HCT116 (cell line): ENCODE data around the gene CCDC8. TPM values are rescaled to one million over a fixed set of nuclear protein-coding genes. Genes with fewer than 3 reads are reported as not detected.

Experiments used
- ATAC-seq: fragments of 200-7000 bp; cut with Tn5 transposase; 2 replicates; pipeline ENCODE4 v1.9.1; 2020; ENCODE audit warnings: mild to moderate bottlenecking, moderate library complexity
- BruUV-seq: library from RNA; stranded (reverse); fragments of 400-500 nt; replicated peaks from 2 replicates; lab custom pipeline; 2021; lab: Mats Ljungman, UMichigan
- CTCF ChIA-PET: fragments of 300-600 bp; sonication (Branson Sonifier 250); formaldehyde crosslinking; loops from one replicate; lab custom pipeline; 2021; ENCODE audit warnings: antibody characterized with exemption; lab: Charles Lee
- POLR2A ChIA-PET: fragments of 300-600, 350-600 bp; sonication (Branson Sonifier 250); formaldehyde crosslinking; loops from one replicate; lab custom pipeline; 2021; ENCODE audit warnings: antibody characterized with exemption; lab: Charles Lee
- RAD21 ChIA-PET, 2 experiments: fragments of 300-600 bp; sonication (Branson Sonifier 250); formaldehyde crosslinking; loops; one replicate each; lab custom pipeline; 2023; ENCODE audit warnings: low total read pairs in 2 of 2; ENCODE audit not compliant: uncharacterized antibody in 2 of 2, unreplicated experiment in 2 of 2, low non-redundant PET in 1 of 2; lab: Charles Lee
- DNase-seq: peaks from one replicate; pipeline ENCODE4 v3.0.0-alpha.2; 2010; ENCODE audit warnings: low read depth, low spot score
- H2AFZ ChIP-seq: fragments of 200-600 bp; shearing (Covaris generic), sonication (generic); 2 replicates; pipeline ENCODE4 v1.6.1; 2017; ENCODE audit warnings: low read depth, mixed run types, mixed read lengths, antibody characterized with exemption, low read length; ENCODE audit not compliant: poor library complexity, severe bottlenecking
- H3K27ac ChIP-seq: 2 replicates; pipeline ENCODE4 v1.5.1; 2012; ENCODE audit warnings: low read depth, low read length
- H3K27me3 ChIP-seq: fragments of 200-600 bp; sonication (generic); 2 replicates; pipeline ENCODE4 v1.6.1; 2016; ENCODE audit warnings: mixed run types, low read length, mixed read lengths; ENCODE audit not compliant: insufficient read depth
- H3K36me3 ChIP-seq, 2 experiments: fragments of 200-500 bp in 1 of 2; fragments of 200-600 bp in 1 of 2; sonication (Bioruptor generic) in 1 of 2; sonication (generic) in 1 of 2; 2 replicates each; pipeline versions ENCODE4 v1.5.1 to v1.6.1; 2014 to 2016; ENCODE audit warnings: low read length in 2 of 2, inconsistent platforms in 1 of 2, mixed read lengths in 1 of 2, mixed run types in 1 of 2; ENCODE audit not compliant: insufficient read depth in 2 of 2, control insufficient read depth in 1 of 2
- H3K4me1 ChIP-seq, 2 experiments: fragments of 200-600 bp in 1 of 2; sonication (generic) in 1 of 2; 2 replicates each; pipeline versions ENCODE4 v1.5.1 to v1.6.1; 2012 to 2017; ENCODE audit warnings: low read length in 2 of 2, inconsistent platforms in 1 of 2, mild to moderate bottlenecking in 1 of 2, mixed read lengths in 1 of 2, mixed run types in 1 of 2, moderate library complexity in 1 of 2; ENCODE audit not compliant: insufficient read depth in 2 of 2, control insufficient read depth in 1 of 2
- H3K4me2 ChIP-seq: fragments of 200-600 bp; sonication (generic); 2 replicates; pipeline ENCODE4 v1.6.1; 2017; ENCODE audit warnings: mixed run types, low read length, mixed read lengths
- H3K4me3 ChIP-seq, 2 experiments: fragments of 200-600 bp in 1 of 2; sonication (generic) in 1 of 2; replicated peaks in 1 of 2; 2 replicates each; pipeline ENCODE4 v1.5.1; 2011 to 2016; ENCODE audit warnings: low read length in 2 of 2, control low read depth in 1 of 2, low read depth in 1 of 2, mild to moderate bottlenecking in 1 of 2, mixed read lengths in 1 of 2, mixed run types in 1 of 2
- H3K79me2 ChIP-seq: fragments of 200-600 bp; sonication (generic); 2 replicates; pipeline ENCODE4 v1.6.1; 2017; ENCODE audit warnings: mild to moderate bottlenecking, mixed run types, low read length, moderate library complexity, mixed read lengths; ENCODE audit not compliant: insufficient read depth
- H3K9ac ChIP-seq: fragments of 200-600 bp; sonication (generic); 2 replicates; pipeline ENCODE4 v1.6.1; 2016; ENCODE audit warnings: low read length, mixed read lengths
- H3K9me2 ChIP-seq: fragments of 200-600 bp; sonication (generic), shearing (Covaris generic); 2 replicates; pipeline ENCODE4 v1.6.1; 2017; ENCODE audit warnings: mixed run types, mild to moderate bottlenecking, moderate library complexity; ENCODE audit not compliant: insufficient read depth
- H3K9me3 ChIP-seq, 2 experiments: fragments of 200-500 bp in 1 of 2; fragments of 200-600 bp in 1 of 2; sonication (Bioruptor generic) in 1 of 2; sonication (generic) in 1 of 2; 2 replicates each; pipeline ENCODE4 v1.6.1; 2014 to 2017; ENCODE audit warnings: low read length in 2 of 2, mixed read lengths in 2 of 2, inconsistent platforms in 1 of 2, low read depth in 1 of 2, mild to moderate bottlenecking in 1 of 2, mixed run types in 1 of 2, moderate library complexity in 1 of 2; ENCODE audit not compliant: control insufficient read depth in 1 of 2, insufficient read depth in 1 of 2
- H4K20me1 ChIP-seq: fragments of 200-600 bp; sonication (generic), shearing (Covaris generic); 2 replicates; pipeline ENCODE4 v1.6.1; 2017; ENCODE audit warnings: mixed run types, mild to moderate bottlenecking, moderate library complexity; ENCODE audit not compliant: insufficient read depth
- CEBPB ChIP-seq: IDR thresholded peaks from 2 replicates; pipeline ENCODE4 v1.6.1; 2012; ENCODE audit warnings: low read depth
- EGR1 ChIP-seq: IDR thresholded peaks from 2 replicates; pipeline ENCODE4 v1.6.1; 2012; ENCODE audit warnings: low read depth
- JUND ChIP-seq: IDR thresholded peaks from 2 replicates; pipeline ENCODE4 v1.6.1; 2012
- POLR2AphosphoS5 ChIP-seq: IDR thresholded peaks from 2 replicates; pipeline ENCODE4 v1.6.1; 2011; ENCODE audit warnings: mild to moderate bottlenecking, low read depth, low read length, moderate library complexity
- SIN3A ChIP-seq: IDR thresholded peaks from 2 replicates; pipeline ENCODE4 v1.6.1; 2012; ENCODE audit warnings: low read depth
- SP1 ChIP-seq: IDR thresholded peaks from 2 replicates; pipeline ENCODE4 v1.6.1; 2012; ENCODE audit warnings: low read depth
- SRF ChIP-seq: IDR thresholded peaks from 2 replicates; pipeline ENCODE4 v1.6.1; 2012; ENCODE audit warnings: low read depth
- TCF7L2 ChIP-seq: IDR thresholded peaks from 2 replicates; pipeline ENCODE4 v1.7.0; 2011; ENCODE audit warnings: borderline replicate concordance, inconsistent platforms; ENCODE audit not compliant: insufficient read depth, insufficient read length; ENCODE audit errors: extremely low read depth
- YY1 ChIP-seq: IDR thresholded peaks from 2 replicates; pipeline ENCODE4 v1.6.1; 2011; ENCODE audit warnings: low read length, low read depth, moderate library complexity, mild to moderate bottlenecking; ENCODE audit not compliant: insufficient replicate concordance; ENCODE audit errors: extremely low read depth
- ZNF274 ChIP-seq: fragments of 200-500 bp; sonication (Bioruptor generic); IDR thresholded peaks from 2 replicates; pipeline ENCODE4 v1.6.1; 2014; ENCODE audit warnings: mild to moderate bottlenecking, low read depth, low read length, inconsistent platforms
- intact Hi-C: fragments of 100-400 bp; cut with micrococcal nuclease; formaldehyde crosslinking; loops from 2 replicates; pipeline ENCODE4 v1.10.0; 2022
- total RNA-seq: library from RNA; stranded (reverse); gene quantifications from one replicate; pipeline ENCODE4 v1.2.1, GENCODE V29; 2021; ENCODE audit not compliant: unreplicated experiment
- TF ChIP-seq, protein P1 (sequence below): IDR thresholded peaks from 2 replicates; pipeline ENCODE4 v1.6.1; 2012
- TF ChIP-seq, protein P2 (sequence below): IDR thresholded peaks from 2 replicates; pipeline ENCODE4 v1.6.1; 2011; ENCODE audit warnings: mild to moderate bottlenecking, low read length, moderate library complexity; ENCODE audit not compliant: insufficient replicate concordance; ENCODE audit errors: extremely low read depth
- TF ChIP-seq, protein P3 (sequence below): IDR thresholded peaks from 2 replicates; pipeline ENCODE4 v1.6.1; 2012; ENCODE audit warnings: low read depth

CCDC8 gene
- total RNA-seq, 1 experiment from 2014 or later = 0.10 TPM

DNA sequence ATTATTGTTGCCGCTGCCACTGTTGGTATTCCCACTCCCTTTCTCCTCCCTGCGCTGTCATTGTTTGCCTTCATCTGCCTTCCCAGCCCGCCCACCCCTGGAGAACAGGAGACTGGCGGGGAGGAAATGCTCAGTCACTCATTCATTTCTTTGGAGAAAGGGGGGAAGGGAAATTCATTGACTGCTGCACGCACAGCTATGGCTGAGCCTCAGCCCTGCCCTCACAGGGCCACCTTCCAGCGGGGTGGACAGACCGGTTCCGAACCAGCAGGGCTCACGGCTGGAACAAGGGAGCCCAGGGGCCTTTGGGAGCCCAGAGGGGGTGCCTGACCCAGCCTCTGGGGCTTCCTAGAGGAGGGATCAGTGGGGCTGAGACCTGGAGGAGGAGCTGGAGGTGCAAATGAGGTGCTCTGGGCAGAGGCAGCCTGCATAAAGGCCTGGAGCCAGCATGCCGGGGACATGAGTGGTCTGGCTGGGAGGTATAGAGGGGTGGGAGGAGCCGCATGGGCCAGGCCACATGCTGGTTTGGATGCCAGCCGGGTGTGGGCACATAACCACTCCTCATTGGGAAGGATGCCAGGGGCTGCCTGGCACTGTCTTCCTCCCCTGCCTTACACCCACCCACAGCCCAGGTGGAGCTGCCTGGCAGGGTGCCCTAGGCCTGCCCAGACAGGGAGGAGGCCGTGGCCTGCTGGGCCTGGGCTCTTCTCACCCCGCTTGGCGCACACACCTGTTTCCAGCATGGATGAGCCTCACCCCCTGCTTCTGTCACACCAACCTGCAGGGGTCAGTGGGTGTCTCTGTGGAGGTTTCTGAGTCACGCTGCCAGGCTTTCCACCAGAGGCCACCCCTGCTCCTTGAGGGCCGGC lies 39.6 kb downstream of the CCDC8 start:
- RAD21 ChIA-PET = interaction anchor here in 1 of 2 experiments (0.7 kb wide), 1 partner anchor 21 kb away, joined by 3 read pairs; no protein-coding TSS in a partner anchor
- CTCF ChIA-PET = interaction anchor here (0.9 to 1.4 kb wide), 3 partner anchors 9 to 93 kb away, joined by 3 to 7 read pairs (median 5); no protein-coding TSS in a partner anchor
- BruUV-seq = no TSS peak
- Histone ChIP-seq H3K79me2 (peaks cover 68% of the 10 kb centered on the region), H3K4me3 (no peak overlapping the region), H3K9ac (0 out of 2 replicates have a peak overlapping the region, but pooled peaks have one; percentile 14), H3K9me2 (no peaks in the 10 kb centered on the region), H3K4me2 (peak overlapping the region; percentile 21; the same call in 1 of the 2 replicates), H2AFZ (no peak overlapping the region), H3K9me3 (no peaks in the 10 kb centered on the region), H3K27ac (peak overlapping the region; percentile 67), H4K20me1 (0 out of 2 replicates have a peak, but pooled peaks cover 5% of the 10 kb centered on the region), H3K27me3 (no peaks in the 10 kb centered on the region)
- POLR2A ChIA-PET = no interaction called here
- intact Hi-C loops = no loop called here
- no peak for DNase-seq
- ATAC-seq = peak; percentile 65
- no peak for TF ChIP-seq POLR2AphosphoS5
- TF ChIP-seq YY1 = no peak
- no peak for TF ChIP-seq JUND
- no peak for TF ChIP-seq CEBPB
- TF ChIP-seq EGR1 = peak; percentile 72; the same call in 1 of the 2 replicates
- no peak for TF ChIP-seq TCF7L2
- no peak for TF ChIP-seq ZNF274
- no peak for TF ChIP-seq SRF
- TF ChIP-seq, protein P1, sequence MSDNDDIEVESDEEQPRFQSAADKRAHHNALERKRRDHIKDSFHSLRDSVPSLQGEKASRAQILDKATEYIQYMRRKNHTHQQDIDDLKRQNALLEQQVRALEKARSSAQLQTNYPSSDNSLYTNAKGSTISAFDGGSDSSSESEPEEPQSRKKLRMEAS = peak; percentile 68; the same call in 1 of the 2 replicates
- TF ChIP-seq, protein P2, sequence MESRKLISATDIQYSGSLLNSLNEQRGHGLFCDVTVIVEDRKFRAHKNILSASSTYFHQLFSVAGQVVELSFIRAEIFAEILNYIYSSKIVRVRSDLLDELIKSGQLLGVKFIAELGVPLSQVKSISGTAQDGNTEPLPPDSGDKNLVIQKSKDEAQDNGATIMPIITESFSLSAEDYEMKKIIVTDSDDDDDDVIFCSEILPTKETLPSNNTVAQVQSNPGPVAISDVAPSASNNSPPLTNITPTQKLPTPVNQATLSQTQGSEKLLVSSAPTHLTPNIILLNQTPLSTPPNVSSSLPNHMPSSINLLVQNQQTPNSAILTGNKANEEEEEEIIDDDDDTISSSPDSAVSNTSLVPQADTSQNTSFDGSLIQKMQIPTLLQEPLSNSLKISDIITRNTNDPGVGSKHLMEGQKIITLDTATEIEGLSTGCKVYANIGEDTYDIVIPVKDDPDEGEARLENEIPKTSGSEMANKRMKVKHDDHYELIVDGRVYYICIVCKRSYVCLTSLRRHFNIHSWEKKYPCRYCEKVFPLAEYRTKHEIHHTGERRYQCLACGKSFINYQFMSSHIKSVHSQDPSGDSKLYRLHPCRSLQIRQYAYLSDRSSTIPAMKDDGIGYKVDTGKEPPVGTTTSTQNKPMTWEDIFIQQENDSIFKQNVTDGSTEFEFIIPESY = no peak
- TF ChIP-seq, protein P3, sequence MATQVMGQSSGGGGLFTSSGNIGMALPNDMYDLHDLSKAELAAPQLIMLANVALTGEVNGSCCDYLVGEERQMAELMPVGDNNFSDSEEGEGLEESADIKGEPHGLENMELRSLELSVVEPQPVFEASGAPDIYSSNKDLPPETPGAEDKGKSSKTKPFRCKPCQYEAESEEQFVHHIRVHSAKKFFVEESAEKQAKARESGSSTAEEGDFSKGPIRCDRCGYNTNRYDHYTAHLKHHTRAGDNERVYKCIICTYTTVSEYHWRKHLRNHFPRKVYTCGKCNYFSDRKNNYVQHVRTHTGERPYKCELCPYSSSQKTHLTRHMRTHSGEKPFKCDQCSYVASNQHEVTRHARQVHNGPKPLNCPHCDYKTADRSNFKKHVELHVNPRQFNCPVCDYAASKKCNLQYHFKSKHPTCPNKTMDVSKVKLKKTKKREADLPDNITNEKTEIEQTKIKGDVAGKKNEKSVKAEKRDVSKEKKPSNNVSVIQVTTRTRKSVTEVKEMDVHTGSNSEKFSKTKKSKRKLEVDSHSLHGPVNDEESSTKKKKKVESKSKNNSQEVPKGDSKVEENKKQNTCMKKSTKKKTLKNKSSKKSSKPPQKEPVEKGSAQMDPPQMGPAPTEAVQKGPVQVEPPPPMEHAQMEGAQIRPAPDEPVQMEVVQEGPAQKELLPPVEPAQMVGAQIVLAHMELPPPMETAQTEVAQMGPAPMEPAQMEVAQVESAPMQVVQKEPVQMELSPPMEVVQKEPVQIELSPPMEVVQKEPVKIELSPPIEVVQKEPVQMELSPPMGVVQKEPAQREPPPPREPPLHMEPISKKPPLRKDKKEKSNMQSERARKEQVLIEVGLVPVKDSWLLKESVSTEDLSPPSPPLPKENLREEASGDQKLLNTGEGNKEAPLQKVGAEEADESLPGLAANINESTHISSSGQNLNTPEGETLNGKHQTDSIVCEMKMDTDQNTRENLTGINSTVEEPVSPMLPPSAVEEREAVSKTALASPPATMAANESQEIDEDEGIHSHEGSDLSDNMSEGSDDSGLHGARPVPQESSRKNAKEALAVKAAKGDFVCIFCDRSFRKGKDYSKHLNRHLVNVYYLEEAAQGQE = no peak
- no peak for TF ChIP-seq SP1
- no peak for TF ChIP-seq SIN3A
- TF ChIP-seq, all 23 proteins: peak for 2
- Histone ChIP-seq H3K36me3 (peaks cover 22 to 30% of the 10 kb centered on the region in 2 experiments; a peak in 3 of 4 replicates), H3K4me1 (peaks cover 24 to 34% of the 10 kb centered on the region in 2 experiments; a peak in 3 of 4 replicates)
